ENCODE results near the gene TM4SF20.
"Not testable (repeated sequence)": the region's sequence is repeated elsewhere in the genome, so short reads cannot be mapped to it uniquely, and the experiment has no call there.

The TM4SF20 gene

GRCh38 chr2:227366769-227367426 lies 12.2 kb downstream of the TM4SF20 start:
- no peak for DNase-seq

GRCh38 chr2:227365833-227366232 lies 13.3 kb downstream of the TM4SF20 start:
- no peak for DNase-seq

DNA sequence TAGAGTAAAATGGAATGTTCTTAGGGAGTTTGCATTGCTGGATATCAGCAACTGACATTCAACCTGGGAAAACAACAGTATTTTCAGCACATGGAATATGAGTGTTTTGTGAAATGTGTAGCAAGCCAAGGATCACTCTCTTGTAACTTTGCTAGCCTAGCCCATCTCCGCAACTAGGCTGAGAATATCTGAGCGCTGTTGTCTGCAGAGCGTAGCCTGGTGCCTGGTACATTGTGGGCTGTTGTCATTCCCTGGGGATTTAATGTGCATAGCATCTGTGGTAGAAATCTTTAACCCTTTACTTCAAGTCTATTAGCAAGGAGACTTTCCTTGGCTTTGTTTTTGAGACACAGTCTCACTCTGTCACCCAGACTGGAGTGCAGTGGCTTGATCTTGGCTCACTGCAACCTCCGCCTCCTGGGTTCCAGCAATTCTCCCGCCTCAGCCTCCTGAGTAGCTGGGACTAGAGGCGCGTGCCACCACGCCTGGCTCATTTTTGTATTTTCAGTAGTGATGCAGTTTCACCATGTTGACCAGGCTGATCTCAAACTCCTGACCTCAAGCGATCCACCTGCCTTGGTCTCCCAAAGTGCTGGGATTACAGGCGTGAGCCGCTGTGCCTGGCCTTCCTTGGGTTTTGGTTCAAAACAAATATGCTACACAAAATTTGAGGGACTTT lies 14.4 kb downstream of the TM4SF20 start:
- DNase-seq, result not testable (repeated sequence)

DNA sequence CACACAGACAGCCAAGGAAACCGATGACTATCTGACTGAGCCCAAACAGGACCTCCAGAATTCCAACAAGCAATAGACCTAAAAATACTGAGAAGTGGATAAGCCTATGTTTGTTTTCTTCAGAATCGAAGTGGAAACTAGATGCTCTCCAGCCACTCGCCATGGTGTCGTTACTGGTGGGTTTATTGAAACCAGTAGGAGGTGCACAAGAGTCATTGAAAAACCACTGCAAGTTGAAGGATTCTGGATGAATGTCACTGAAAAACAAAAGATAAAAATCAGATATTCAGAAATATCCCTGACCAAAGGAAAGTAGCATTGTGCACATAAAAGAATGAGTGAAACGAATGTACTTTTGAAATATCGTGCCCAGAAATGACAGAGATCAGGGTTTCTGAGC lies 15.3 kb downstream of the TM4SF20 start:
- no peak for DNase-seq

GRCh38 chr2:227360351-227360750 lies 18.8 kb downstream of the TM4SF20 start:
- DNase-seq, result no peak

DNA sequence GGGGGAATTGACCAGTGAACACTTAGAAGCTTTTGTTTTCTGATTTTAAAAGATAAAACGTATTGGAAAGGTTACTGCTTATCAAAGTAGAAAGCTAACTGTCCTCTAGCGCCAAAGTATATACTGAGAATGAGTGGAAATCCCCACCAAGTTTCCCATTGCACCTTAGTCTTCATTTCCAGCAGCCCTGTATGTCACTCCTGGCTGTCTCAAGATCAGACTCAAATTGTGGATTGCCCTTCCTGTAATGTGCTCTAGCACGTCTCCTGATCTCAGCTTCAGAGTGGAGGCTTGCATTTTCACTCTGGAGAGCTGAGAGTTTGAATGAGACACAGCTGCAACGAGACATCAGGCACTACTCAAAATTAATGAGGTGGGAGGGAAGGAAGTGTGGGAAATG lies 27.5 kb downstream of the TM4SF20 start:
- DNase-seq, result no peak

DNA sequence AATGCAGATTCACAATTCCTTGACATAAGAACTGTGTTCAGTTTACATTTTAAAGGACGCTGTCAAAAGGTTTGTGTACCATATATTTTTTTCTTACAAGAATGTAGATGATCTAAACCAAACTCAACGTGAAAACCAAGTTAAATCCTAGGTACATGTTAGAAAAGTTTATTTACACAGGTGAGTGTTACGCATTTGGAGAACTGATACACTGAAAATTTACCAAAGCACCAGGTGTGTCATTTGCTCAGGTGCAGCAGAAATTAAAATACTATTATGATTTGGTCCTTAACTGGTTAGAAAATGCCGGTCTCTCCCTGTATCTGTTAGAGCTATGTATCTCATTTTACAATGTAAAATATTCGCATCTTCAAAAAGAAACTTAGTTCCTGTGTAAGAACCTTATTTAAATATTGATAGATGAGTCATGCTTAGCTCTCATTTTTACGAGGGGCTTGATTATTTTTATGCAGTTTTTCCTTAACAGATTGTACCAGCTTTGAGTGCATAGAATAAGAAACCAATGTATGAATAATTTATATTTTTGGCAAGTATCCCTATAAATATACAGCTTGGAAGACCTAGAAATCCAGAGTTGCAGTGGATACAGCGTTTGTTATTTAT lies 29.0 kb downstream of the TM4SF20 start:
- no peak for DNase-seq

DNA sequence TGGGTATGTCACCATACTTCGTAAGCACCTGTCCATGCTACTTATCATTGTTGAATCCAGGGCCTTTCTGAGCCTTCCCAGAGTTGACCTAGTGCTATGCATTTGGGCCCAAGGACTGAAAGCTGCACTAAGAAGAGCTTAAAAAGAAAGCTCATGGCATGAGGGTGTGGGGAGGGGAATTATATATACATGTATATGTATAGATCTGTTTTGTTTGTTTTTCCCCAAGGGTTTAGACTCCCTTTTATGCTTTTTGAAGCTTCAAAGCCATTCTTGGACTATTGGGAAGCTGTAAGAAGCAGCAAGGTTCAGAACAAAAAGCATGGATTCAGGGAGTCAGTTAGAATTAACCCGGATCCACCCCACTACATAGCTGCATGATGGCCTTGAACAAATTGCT lies 30.8 kb downstream of the TM4SF20 start:
- no peak for DNase-seq

DNA sequence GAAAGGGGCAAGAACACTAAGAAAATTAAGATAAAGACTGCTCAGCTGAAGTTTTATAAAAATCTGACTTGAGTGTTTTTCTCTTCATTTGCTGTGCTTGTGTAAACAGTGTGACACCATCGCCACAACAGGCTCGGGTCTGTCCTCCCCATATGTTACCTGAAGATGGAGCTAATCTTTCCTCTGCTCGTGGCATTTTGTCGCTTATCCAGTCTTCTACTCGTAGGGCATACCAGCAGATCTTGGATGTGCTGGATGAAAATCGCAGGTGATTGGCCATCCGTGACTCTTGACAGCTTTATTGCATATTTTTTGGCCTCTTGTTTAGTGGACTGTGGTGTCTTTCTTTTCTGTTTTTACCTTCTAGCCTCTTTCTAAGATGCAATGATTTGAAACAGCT lies 32.0 kb downstream of the TM4SF20 start:
- no peak for DNase-seq

GRCh38 chr2:227344231-227344630 lies 34.9 kb downstream of the TM4SF20 start:
- DNase-seq, result no peak

DNA sequence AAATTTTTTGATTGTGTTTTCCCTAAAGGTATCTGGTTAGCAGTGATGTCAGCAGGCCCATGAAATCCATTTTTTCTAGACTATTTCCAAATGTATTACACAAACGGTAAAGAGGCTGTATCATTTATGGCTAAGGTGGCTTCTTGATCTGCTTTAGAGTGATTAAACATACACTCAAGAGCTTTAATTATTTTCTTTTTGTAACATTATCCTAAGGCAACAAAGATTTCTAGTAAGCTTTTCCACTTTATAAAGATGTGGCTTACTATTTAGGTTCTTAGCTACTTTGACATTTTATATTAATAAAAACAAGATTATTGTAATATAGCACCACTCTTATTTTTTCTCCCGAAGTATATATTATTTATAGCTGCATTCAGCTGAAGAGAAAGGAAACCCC lies 37.6 kb downstream of the TM4SF20 start:
- no peak for DNase-seq

GRCh38 chr2:227340106-227340505 lies 39.0 kb downstream of the TM4SF20 start:
- no peak for DNase-seq

- no peak for DNase-seq
Measured at GRCh38 chr2:227339098-227339599, 40.0 kb downstream of the TM4SF20 start.

DNA sequence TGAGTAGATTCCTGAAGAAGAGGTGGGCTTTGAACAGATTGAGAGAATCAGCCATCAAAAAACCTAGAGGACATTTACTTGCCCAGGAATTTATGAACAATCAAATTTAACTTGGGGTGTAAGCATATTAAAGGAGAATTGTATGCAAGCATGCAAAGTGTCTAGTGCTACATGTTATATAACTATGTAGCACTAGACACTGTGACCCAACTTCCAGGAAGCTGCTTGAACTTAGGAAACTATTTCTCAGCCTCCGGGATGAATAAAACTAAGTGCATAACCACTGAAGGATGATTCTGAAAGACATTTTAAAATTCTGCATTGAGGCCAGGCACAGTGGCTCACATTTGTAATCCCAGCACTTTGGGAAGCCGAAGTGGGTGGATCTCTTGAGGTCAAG lies 41.7 kb downstream of the TM4SF20 start:
- DNase-seq, result no peak

DNA sequence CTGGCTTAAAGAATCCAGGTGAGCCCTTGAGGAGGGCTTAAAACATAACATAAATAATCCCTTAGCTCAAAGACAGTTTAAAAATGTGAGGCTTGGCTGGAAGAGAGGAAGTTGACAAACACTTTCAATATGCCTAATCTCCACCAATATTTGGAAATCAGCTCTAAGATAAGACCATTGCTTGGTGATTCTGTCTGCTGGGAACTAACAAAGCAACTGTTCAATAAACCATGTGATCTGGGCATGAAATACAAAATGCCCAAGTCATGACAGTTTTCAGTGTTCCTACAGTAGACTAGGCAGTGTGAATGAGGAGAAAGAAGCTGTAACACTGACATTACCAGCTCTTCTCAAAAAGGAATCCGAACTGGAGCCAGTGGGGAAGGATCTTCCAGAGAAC lies 43.4 kb downstream of the TM4SF20 start:
- no peak for DNase-seq

DNA sequence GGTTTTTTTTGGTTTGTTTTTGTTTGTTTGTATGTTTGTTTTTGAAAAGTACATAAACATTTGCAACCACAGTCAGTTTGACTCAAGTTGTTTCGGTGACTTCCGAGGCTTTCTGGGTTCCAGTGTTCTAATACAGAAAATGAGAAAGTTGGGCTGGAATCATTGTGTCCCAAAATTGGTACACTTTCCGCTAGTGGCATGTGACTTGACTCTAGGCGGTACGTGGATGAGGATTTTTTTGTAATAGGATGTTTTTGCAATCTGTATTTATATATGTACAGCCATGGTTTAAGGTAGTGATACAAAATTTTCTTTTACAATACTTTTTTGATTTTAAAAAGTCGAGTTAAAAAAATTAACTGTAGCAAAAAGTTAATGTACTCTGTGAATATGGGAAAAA lies 52.3 kb downstream of the TM4SF20 start:
- DNase-seq, result no peak

DNA sequence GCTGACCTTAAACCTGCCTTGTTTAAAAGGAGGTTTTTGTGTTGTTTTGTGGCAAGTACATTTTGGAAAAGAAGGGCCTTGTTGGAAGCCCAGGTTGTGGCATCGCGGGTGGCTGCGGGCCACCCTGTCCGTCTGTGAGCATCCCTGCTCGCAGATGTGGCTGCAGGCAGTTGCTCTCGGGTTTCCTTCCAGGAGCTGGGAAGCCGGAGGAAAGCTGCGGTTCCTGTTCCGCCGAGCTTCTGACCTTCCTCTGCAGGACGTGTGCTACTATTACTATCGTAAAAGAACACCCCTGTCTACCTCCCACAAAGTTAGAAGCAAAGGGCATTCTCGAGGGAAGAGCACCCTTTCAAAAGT lies 53.3 kb downstream of the TM4SF20 start:
- no peak for DNase-seq

DNA sequence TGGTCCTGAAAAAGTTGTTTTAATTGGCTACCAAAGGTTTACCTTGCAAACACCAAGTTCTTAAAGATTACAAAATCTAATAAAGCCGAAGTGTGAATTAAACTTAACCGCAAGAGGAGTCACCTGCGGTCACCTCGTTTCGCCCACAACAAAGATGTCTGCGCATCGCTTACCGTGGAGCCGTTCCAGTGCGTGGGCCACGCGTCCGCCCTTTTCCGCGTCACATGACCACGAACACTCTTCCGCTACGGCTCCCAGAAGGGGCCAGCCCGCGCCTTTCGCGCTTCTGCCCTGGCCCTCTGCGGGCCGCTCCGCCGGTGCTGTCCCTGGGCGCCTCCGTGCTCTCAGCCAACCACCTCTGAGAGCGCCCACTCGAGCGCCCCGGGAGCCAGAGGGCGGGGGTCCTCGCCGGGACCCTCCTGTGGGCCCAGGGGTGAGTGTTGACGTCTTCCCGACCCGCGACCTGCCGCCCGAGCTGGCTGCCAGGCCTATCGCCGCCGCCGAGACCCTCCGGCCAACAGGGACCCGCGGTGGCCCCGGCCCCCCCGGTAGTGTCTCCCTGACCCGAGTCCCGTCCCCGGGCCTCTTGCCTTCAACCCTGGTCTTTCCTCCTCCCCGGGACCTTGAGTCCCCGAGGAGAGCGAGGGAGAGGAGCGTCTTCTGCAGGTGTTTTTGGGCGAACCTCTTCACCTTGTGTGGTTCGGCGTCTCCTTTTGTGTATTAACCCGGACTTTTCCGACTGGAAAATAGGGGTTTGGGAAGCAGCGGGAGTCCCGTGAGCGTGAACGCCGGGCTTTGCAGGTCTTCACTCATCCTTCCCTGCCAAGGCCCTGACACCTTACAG lies 53.9 kb downstream of the TM4SF20 start, which contains the start of gene MFF:
TSS of gene MFF (plus strand) at position 257 of the 844 bp plus-strand sequence. CDS start 5,415 bp downstream, outside the sequence.
- DNase-seq, result peak; percentile 95

GRCh38 chr2:227324642-227324994 lies 54.5 kb downstream of the TM4SF20 start:
- DNase-seq, result no peak

- DNase-seq, result no peak
Measured at GRCh38 chr2:227323818-227324217, 55.3 kb downstream of the TM4SF20 start.

DNA sequence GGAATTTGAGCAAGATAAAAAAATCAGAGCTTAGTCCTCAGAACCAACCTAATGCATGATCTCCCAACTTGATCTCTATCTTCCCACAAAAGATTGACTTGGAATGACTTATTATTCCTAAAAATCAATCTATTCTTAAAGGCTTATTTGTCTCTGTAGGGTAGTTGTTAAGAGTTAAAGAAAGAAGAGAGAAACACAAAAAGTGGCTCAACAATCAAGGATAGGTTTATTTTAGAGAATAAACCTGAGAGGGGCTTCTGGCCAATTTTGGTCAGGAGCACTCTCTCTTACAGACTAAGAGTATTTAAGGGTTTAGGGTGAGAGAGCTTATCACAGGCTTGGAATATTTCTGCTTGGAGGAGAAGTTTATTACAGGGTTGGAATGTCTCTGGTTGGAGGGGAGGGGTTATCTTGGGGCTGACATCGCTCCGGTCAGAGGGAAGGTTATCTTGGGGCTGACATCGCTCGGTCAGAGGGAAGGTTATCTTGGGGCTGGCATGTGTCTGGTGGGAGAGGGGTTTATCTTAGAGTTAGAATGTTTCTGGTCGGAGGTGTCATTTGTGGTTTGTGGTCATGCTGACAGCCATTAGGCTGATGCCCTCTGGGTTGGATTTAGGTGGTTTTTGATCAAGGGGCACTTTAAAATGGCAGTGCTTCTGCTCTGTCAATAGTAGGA lies 56.4 kb downstream of the TM4SF20 start:
- no peak for DNase-seq

- no peak for DNase-seq
Measured at GRCh38 chr2:227320305-227321094, 58.6 kb downstream of the TM4SF20 start.
